SK-N-SH (cell line): ENCODE data around the gene FDPS. TPM values are rescaled to one million over a fixed set of nuclear protein-coding genes. Genes with fewer than 3 reads are reported as not detected.

ENCODE experiments used
- CTCF ChIA-PET: fragments of 300-600, 350-600 bp; formaldehyde crosslinking; extraction: SDS; loops from one replicate; lab custom pipeline; 2021; lab: Yijun Ruan, JAX
- POLR2A ChIA-PET: fragments of 350-600 bp; sonication (Branson Sonifier 250); formaldehyde crosslinking; extraction: SDS; loops from one replicate; lab custom pipeline; 2020; ENCODE audit warnings: antibody characterized with exemption, inconsistent platforms; lab: Yijun Ruan, JAX
- DNase-seq: peaks from one replicate; pipeline ENCODE4 v3.0.0; 2012
- H2AFZ ChIP-seq: fragments of 200-600 bp; sonication (generic); 2 replicates; pipeline ENCODE4 v1.8.1; 2016; ENCODE audit warnings: antibody characterized with exemption, mild to moderate bottlenecking, low read depth
- H3F3A ChIP-seq: fragments of 200-600 bp; sonication (generic); replicated peaks from 2 replicates; pipeline ENCODE3; 2016; ENCODE audit warnings: antibody characterized with exemption, mild to moderate bottlenecking; ENCODE audit not compliant: insufficient read depth
- H3K27ac ChIP-seq, 2 experiments: fragments of 200-500 bp in 1 of 2; fragments of 200-600 bp in 1 of 2; sonication (Bioruptor generic) in 1 of 2; sonication (generic), shearing (Covaris generic) in 1 of 2; 2 replicates each; pipeline versions ENCODE4 v1.5.1 to v1.6.1; 2014 to 2016; ENCODE audit warnings: low read depth in 2 of 2, inconsistent platforms in 1 of 2, low read length in 1 of 2, mild to moderate bottlenecking in 1 of 2, mixed read lengths in 1 of 2
- H3K27me3 ChIP-seq: fragments of 200-600 bp; sonication (generic), shearing (Covaris generic); 2 replicates; pipeline ENCODE4 v1.6.1; 2016; ENCODE audit warnings: mixed run types; ENCODE audit not compliant: insufficient read depth
- H3K36me3 ChIP-seq, 2 experiments: fragments of 200-500 bp in 1 of 2; fragments of 200-600 bp in 1 of 2; sonication (Bioruptor generic) in 1 of 2; sonication (generic) in 1 of 2; replicated peaks in 1 of 2; 2 replicates each; pipeline versions ENCODE3 to v1.5.1; 2014 to 2016; ENCODE audit warnings: low read length in 1 of 2, mild to moderate bottlenecking in 1 of 2; ENCODE audit not compliant: insufficient read depth in 2 of 2, control insufficient read depth in 1 of 2
- H3K4me1 ChIP-seq, 2 experiments: fragments of 200-500 bp in 1 of 2; fragments of 200-600 bp in 1 of 2; sonication (Bioruptor generic) in 1 of 2; sonication (generic), shearing (Covaris generic) in 1 of 2; 2 replicates each; pipeline versions ENCODE4 v1.5.1 to v1.6.1; 2014 to 2016; ENCODE audit warnings: low read depth in 1 of 2, low read length in 1 of 2, mixed run types in 1 of 2; ENCODE audit not compliant: insufficient read depth in 2 of 2, control insufficient read depth in 1 of 2
- H3K4me2 ChIP-seq: fragments of 200-600 bp; sonication (generic), shearing (Covaris generic); 2 replicates; pipeline ENCODE4 v1.6.1; 2017; ENCODE audit warnings: mixed run types
- H3K4me3 ChIP-seq, 2 experiments: fragments of 200-500 bp in 1 of 2; fragments of 200-600 bp in 1 of 2; sonication (Bioruptor generic) in 1 of 2; sonication (generic), shearing (Covaris generic) in 1 of 2; 2 replicates each; pipeline versions ENCODE4 v1.5.1 to v1.8.1; 2014 to 2016; ENCODE audit warnings: low read depth in 2 of 2, inconsistent platforms in 1 of 2, low read length in 1 of 2, mild to moderate bottlenecking in 1 of 2, mixed read lengths in 1 of 2, moderate library complexity in 1 of 2
- H3K79me2 ChIP-seq: fragments of 200-600 bp; sonication (generic); 2 replicates; pipeline ENCODE4 v1.8.1; 2017; ENCODE audit warnings: mild to moderate bottlenecking; ENCODE audit not compliant: insufficient read depth
- H3K9ac ChIP-seq: fragments of 200-600 bp; sonication (generic); 2 replicates; pipeline ENCODE4 v1.6.1; 2017; ENCODE audit warnings: mixed run types
- H3K9me2 ChIP-seq: fragments of 200-600 bp; sonication (generic); 2 replicates; pipeline ENCODE4 v1.6.1; 2017; ENCODE audit warnings: mixed run types
- H3K9me3 ChIP-seq: fragments of 200-600 bp; sonication (generic); 2 replicates; pipeline ENCODE4 v1.6.1; 2017; ENCODE audit warnings: mixed run types, mild to moderate bottlenecking, moderate library complexity
- H4K20me1 ChIP-seq: fragments of 200-600 bp; sonication (generic); 2 replicates; pipeline ENCODE4 v1.6.1; 2017; ENCODE audit warnings: mild to moderate bottlenecking, mixed run types; ENCODE audit not compliant: insufficient read depth
- EP300 ChIP-seq, 2 experiments: IDR thresholded peaks; 2 replicates each; pipeline versions ENCODE4 v1.4.0 to v1.6.1; 2012; ENCODE audit warnings: borderline replicate concordance in 1 of 2, low read depth in 1 of 2, low read length in 1 of 2
- EZH2phosphoT487 ChIP-seq: fragments of 200-600 bp; sonication (generic); IDR thresholded peaks from 2 replicates; pipeline ENCODE4 v1.6.1; 2017; ENCODE audit warnings: low read depth, mixed run types, mild to moderate bottlenecking, antibody characterized with exemption, moderate library complexity, borderline replicate concordance
- FOSL2 ChIP-seq: IDR thresholded peaks from 2 replicates; pipeline ENCODE4 v1.4.0; 2012; ENCODE audit warnings: low read depth, mild to moderate bottlenecking, moderate library complexity, borderline replicate concordance
- FOXM1 ChIP-seq: IDR thresholded peaks from 2 replicates; pipeline ENCODE4 v1.4.0; 2012; ENCODE audit warnings: low read depth, mild to moderate bottlenecking
- GATA2 ChIP-seq: sonication (generic); formaldehyde crosslinking; IDR thresholded peaks from 2 replicates; pipeline ENCODE4 v1.5.0; 2020; ENCODE audit warnings: mild to moderate bottlenecking, missing genetic modification reagents
- MXI1 ChIP-seq: IDR thresholded peaks from 2 replicates; pipeline ENCODE4 v1.6.1; 2012; ENCODE audit warnings: mild to moderate bottlenecking, low read depth, low read length, improper control_type of control experiment
- NFIC ChIP-seq: IDR thresholded peaks from 2 replicates; pipeline ENCODE4 v1.4.0; 2012; ENCODE audit warnings: borderline replicate concordance
- NRF1 ChIP-seq: IDR thresholded peaks from 2 replicates; pipeline ENCODE4 v1.6.1; 2012; ENCODE audit warnings: low read depth, mild to moderate bottlenecking, low read length
- RAD21 ChIP-seq: IDR thresholded peaks from 2 replicates; pipeline ENCODE4 v1.6.1; 2012; ENCODE audit warnings: mild to moderate bottlenecking, low read length
- RFX5 ChIP-seq: IDR thresholded peaks from 2 replicates; pipeline ENCODE4 v1.6.1; 2012; ENCODE audit warnings: mild to moderate bottlenecking, improper control_type of control experiment, low read length
- RXRA ChIP-seq: IDR thresholded peaks from 2 replicates; pipeline ENCODE4 v1.4.0; 2012; ENCODE audit warnings: low read depth, mild to moderate bottlenecking, borderline replicate concordance
- SMC3 ChIP-seq: IDR thresholded peaks from 2 replicates; pipeline ENCODE4 v1.6.1; 2012; ENCODE audit warnings: low read depth, low read length, improper control_type of control experiment
- YY1 ChIP-seq: IDR thresholded peaks from 2 replicates; pipeline ENCODE4 v1.4.0; 2012; ENCODE audit warnings: low read depth, mild to moderate bottlenecking
- WGBS: methylation state at CpG from one replicate; pipeline ENCODE4 v1.1.6; 2017; ENCODE audit warnings: low lambda C conversion rate; 5-methylcytosine and 5-hydroxymethylcytosine counted together
- polyA plus RNA-seq, 3 experiments: library from polyadenylated mRNA; depleted of rRNA; stranded (reverse); fragments of >200 nt; gene quantifications; 2 replicates each; pipeline ENCODE4 v1.2.3, GENCODE V29; 2012
- TF ChIP-seq, protein P1 (sequence below): IDR thresholded peaks from 2 replicates; pipeline ENCODE4; 2012
- TF ChIP-seq, protein P2 (sequence below): IDR thresholded peaks from 2 replicates; pipeline ENCODE4 v1.6.1; 2012; ENCODE audit warnings: mild to moderate bottlenecking, low read depth, low read length, moderate library complexity
- TF ChIP-seq, protein P3 (sequence below): fragments of 150-350 bp; IDR thresholded peaks from 2 replicates; pipeline ENCODE4 v1.6.1; 2016; ENCODE audit warnings: mild to moderate bottlenecking, low read depth, low read length
- TF ChIP-seq, protein P4 (sequence below): fragments of 200-600 bp; sonication (generic); IDR thresholded peaks from 2 replicates; pipeline ENCODE4 v1.6.1; 2017; ENCODE audit warnings: antibody characterized with exemption, mild to moderate bottlenecking, moderate library complexity
- TF ChIP-seq, protein P5 (sequence below): IDR thresholded peaks from 2 replicates; pipeline ENCODE4 v1.4.0; 2012; ENCODE audit warnings: low read depth

The FDPS gene
- polyA plus RNA-seq, 1 of the 3 experiments (the other 2 are of a cell fraction), result 126 TPM

DNA sequence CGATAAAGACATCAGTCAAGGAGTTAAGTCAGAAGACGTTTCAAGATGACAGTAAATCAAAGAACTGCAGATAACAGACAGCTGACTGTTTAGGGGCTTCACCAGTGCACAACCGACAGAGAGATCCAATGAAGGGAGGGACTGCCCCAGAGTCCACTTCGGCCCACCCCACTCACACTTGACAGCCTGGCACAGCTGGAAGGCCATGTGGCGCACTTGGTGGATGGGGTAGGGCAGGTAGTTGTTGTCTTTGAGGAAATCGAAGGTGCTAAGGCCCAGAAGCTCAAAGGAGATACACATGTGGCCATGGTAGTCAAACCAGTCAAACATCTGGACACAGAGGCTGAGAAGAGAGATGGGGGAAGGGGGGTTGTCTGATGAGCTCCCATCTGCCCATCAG lies 42.1 kb upstream of the FDPS start:
- POLR2A ChIA-PET, result interaction anchor here (0.6 to 1.0 kb wide), 3 partner anchors 12 to 39 kb away, joined by 3 read pairs; partner anchors contain the start of gene ENTREP3

More for the DNA sequence above, 42.1 kb upstream of the FDPS start:
- Histone ChIP-seq H2AFZ (no peak overlapping the region), H3K9ac (no peak overlapping the region), H3F3A (peaks cover 41% of the 10 kb centered on the region), H3K36me3 (peaks cover 57 to 75% of the 10 kb centered on the region in 2 experiments), H4K20me1 (peaks cover 6% of the 10 kb centered on the region), H3K9me2 (no peaks in the 10 kb centered on the region), H3K9me3 (no peaks in the 10 kb centered on the region), H3K4me1 (peaks cover 0 to 7% of the 10 kb centered on the region in 2 experiments; a peak in 1 of 4 replicates), H3K4me3 (no peak overlapping the region), H3K27ac (no peak overlapping the region), H3K79me2 (peaks cover 29% of the 10 kb centered on the region), H3K4me2 (no peak overlapping the region), H3K27me3 (no peaks in the 10 kb centered on the region)
- TF ChIP-seq, protein P1, sequence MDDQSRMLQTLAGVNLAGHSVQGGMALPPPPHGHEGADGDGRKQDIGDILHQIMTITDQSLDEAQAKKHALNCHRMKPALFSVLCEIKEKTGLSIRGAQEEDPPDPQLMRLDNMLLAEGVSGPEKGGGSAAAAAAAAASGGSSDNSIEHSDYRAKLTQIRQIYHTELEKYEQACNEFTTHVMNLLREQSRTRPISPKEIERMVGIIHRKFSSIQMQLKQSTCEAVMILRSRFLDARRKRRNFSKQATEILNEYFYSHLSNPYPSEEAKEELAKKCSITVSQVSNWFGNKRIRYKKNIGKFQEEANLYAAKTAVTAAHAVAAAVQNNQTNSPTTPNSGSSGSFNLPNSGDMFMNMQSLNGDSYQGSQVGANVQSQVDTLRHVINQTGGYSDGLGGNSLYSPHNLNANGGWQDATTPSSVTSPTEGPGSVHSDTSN, result no peak
- no peak for TF ChIP-seq RXRA
- TF ChIP-seq FOXM1, result no peak
- TF ChIP-seq GATA2 (CRISPR knock-in tag), result no peak
- no peak for TF ChIP-seq EP300 (IDR thresholded peaks at IDR 0.05; ENCODE audit: borderline replicate concordance in 1 of 2, low read depth in 1 of 2, low read length in 1 of 2)
- no peak for TF ChIP-seq NFIC
- TF ChIP-seq, protein P2, sequence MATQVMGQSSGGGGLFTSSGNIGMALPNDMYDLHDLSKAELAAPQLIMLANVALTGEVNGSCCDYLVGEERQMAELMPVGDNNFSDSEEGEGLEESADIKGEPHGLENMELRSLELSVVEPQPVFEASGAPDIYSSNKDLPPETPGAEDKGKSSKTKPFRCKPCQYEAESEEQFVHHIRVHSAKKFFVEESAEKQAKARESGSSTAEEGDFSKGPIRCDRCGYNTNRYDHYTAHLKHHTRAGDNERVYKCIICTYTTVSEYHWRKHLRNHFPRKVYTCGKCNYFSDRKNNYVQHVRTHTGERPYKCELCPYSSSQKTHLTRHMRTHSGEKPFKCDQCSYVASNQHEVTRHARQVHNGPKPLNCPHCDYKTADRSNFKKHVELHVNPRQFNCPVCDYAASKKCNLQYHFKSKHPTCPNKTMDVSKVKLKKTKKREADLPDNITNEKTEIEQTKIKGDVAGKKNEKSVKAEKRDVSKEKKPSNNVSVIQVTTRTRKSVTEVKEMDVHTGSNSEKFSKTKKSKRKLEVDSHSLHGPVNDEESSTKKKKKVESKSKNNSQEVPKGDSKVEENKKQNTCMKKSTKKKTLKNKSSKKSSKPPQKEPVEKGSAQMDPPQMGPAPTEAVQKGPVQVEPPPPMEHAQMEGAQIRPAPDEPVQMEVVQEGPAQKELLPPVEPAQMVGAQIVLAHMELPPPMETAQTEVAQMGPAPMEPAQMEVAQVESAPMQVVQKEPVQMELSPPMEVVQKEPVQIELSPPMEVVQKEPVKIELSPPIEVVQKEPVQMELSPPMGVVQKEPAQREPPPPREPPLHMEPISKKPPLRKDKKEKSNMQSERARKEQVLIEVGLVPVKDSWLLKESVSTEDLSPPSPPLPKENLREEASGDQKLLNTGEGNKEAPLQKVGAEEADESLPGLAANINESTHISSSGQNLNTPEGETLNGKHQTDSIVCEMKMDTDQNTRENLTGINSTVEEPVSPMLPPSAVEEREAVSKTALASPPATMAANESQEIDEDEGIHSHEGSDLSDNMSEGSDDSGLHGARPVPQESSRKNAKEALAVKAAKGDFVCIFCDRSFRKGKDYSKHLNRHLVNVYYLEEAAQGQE, result no peak
- no peak for TF ChIP-seq RFX5
- no peak for TF ChIP-seq MXI1
- TF ChIP-seq, protein P3, sequence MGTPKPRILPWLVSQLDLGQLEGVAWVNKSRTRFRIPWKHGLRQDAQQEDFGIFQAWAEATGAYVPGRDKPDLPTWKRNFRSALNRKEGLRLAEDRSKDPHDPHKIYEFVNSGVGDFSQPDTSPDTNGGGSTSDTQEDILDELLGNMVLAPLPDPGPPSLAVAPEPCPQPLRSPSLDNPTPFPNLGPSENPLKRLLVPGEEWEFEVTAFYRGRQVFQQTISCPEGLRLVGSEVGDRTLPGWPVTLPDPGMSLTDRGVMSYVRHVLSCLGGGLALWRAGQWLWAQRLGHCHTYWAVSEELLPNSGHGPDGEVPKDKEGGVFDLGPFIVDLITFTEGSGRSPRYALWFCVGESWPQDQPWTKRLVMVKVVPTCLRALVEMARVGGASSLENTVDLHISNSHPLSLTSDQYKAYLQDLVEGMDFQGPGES, result no peak
- TF ChIP-seq NRF1, result no peak
- no peak for TF ChIP-seq SMC3
- TF ChIP-seq EZH2phosphoT487, result no peak
- no peak for TF ChIP-seq YY1
- TF ChIP-seq, protein P4, sequence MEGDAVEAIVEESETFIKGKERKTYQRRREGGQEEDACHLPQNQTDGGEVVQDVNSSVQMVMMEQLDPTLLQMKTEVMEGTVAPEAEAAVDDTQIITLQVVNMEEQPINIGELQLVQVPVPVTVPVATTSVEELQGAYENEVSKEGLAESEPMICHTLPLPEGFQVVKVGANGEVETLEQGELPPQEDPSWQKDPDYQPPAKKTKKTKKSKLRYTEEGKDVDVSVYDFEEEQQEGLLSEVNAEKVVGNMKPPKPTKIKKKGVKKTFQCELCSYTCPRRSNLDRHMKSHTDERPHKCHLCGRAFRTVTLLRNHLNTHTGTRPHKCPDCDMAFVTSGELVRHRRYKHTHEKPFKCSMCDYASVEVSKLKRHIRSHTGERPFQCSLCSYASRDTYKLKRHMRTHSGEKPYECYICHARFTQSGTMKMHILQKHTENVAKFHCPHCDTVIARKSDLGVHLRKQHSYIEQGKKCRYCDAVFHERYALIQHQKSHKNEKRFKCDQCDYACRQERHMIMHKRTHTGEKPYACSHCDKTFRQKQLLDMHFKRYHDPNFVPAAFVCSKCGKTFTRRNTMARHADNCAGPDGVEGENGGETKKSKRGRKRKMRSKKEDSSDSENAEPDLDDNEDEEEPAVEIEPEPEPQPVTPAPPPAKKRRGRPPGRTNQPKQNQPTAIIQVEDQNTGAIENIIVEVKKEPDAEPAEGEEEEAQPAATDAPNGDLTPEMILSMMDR, result no peak
- no peak for TF ChIP-seq FOSL2
- no peak for TF ChIP-seq RAD21
- TF ChIP-seq, protein P5, sequence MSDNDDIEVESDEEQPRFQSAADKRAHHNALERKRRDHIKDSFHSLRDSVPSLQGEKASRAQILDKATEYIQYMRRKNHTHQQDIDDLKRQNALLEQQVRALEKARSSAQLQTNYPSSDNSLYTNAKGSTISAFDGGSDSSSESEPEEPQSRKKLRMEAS, result no peak
- WGBS, result 98% methylated on average over 6 of the region's 6 CpGs
- CTCF ChIA-PET, result interaction anchor here (0.7 to 13.2 kb wide), 7 partner anchors 10 to 59 kb away, joined by 3 to 126 read pairs (median 4); partner anchors contain the start of gene ENTREP3
- no peak for DNase-seq
